ENCODE data around the gene FGD1. TPM values are rescaled to one million over a fixed set of nuclear protein-coding genes. Genes with fewer than 3 reads are reported as not detected.

Gene FGD1
- total and polyA plus RNA-seq, 2 experiments from 2014 or later, result 11.8 to 24.9 TPM

GRCh38 chrX:54449929-54450328, 46.1 kb downstream of the FGD1 start:
- Histone ChIP-seq H3K36me3 (ENCODE audit: insufficient read depth) (no peaks in the 10 kb centered on the region), H4K20me1 (replicated peaks; ENCODE audit: insufficient read depth) (no peaks in the 10 kb centered on the region), H3F3A (replicated peaks; ENCODE audit: low read depth) (no peaks in the 10 kb centered on the region), H3K9me2 (ENCODE audit: insufficient read depth) (no peaks in the 10 kb centered on the region), H3K27ac (ENCODE audit: low read depth) (no peak overlapping the region), H3K4me3 (no peak overlapping the region), H3K4me2 (no peak overlapping the region), H3K27me3 (ENCODE audit: insufficient read depth) (no peaks in the 10 kb centered on the region), H2AFZ (no peak overlapping the region), H3K79me2 (replicated peaks; ENCODE audit: insufficient read depth) (no peaks in the 10 kb centered on the region), H3K4me1 (ENCODE audit: insufficient read depth) (peaks cover 7% of the 10 kb centered on the region; the same call in 1 of the 2 replicates)
- H3K27me3 Mint-ChIP-seq (ENCODE audit: insufficient read depth, low read depth, poor library complexity), result peaks cover 4% of the 10 kb centered on the region
- DNase-seq (ENCODE audit: low spot score), result no peak
- H3K27ac Mint-ChIP-seq, result no peak overlapping the region
- H3K9me3 Mint-ChIP-seq, result no peaks in the 10 kb centered on the region
- peaks cover 7% of the 10 kb centered on the region for H3K4me1 Mint-ChIP-seq
- H3K36me3 Mint-ChIP-seq (ENCODE audit: low read depth), result peaks cover 33% of the 10 kb centered on the region
- TF ChIP-seq STAT1 (IDR thresholded peaks at IDR 0.05; ENCODE audit: unreplicated experiment), result no peak
- TF ChIP-seq POLR2AphosphoS5 (IDR thresholded peaks at IDR 0.05; ENCODE audit: low read depth), result no peak
- TF ChIP-seq CTCF (conservative IDR thresholded peaks at IDR 0.05; ENCODE audit: low read depth in 2 of 2), result no peak
- TF ChIP-seq JUNB (IDR thresholded peaks at IDR 0.05; ENCODE audit: unreplicated experiment), result no peak
- no peak for TF ChIP-seq NANOG (IDR thresholded peaks at IDR 0.05; ENCODE audit: borderline replicate concordance)
- TF ChIP-seq, protein P1, sequence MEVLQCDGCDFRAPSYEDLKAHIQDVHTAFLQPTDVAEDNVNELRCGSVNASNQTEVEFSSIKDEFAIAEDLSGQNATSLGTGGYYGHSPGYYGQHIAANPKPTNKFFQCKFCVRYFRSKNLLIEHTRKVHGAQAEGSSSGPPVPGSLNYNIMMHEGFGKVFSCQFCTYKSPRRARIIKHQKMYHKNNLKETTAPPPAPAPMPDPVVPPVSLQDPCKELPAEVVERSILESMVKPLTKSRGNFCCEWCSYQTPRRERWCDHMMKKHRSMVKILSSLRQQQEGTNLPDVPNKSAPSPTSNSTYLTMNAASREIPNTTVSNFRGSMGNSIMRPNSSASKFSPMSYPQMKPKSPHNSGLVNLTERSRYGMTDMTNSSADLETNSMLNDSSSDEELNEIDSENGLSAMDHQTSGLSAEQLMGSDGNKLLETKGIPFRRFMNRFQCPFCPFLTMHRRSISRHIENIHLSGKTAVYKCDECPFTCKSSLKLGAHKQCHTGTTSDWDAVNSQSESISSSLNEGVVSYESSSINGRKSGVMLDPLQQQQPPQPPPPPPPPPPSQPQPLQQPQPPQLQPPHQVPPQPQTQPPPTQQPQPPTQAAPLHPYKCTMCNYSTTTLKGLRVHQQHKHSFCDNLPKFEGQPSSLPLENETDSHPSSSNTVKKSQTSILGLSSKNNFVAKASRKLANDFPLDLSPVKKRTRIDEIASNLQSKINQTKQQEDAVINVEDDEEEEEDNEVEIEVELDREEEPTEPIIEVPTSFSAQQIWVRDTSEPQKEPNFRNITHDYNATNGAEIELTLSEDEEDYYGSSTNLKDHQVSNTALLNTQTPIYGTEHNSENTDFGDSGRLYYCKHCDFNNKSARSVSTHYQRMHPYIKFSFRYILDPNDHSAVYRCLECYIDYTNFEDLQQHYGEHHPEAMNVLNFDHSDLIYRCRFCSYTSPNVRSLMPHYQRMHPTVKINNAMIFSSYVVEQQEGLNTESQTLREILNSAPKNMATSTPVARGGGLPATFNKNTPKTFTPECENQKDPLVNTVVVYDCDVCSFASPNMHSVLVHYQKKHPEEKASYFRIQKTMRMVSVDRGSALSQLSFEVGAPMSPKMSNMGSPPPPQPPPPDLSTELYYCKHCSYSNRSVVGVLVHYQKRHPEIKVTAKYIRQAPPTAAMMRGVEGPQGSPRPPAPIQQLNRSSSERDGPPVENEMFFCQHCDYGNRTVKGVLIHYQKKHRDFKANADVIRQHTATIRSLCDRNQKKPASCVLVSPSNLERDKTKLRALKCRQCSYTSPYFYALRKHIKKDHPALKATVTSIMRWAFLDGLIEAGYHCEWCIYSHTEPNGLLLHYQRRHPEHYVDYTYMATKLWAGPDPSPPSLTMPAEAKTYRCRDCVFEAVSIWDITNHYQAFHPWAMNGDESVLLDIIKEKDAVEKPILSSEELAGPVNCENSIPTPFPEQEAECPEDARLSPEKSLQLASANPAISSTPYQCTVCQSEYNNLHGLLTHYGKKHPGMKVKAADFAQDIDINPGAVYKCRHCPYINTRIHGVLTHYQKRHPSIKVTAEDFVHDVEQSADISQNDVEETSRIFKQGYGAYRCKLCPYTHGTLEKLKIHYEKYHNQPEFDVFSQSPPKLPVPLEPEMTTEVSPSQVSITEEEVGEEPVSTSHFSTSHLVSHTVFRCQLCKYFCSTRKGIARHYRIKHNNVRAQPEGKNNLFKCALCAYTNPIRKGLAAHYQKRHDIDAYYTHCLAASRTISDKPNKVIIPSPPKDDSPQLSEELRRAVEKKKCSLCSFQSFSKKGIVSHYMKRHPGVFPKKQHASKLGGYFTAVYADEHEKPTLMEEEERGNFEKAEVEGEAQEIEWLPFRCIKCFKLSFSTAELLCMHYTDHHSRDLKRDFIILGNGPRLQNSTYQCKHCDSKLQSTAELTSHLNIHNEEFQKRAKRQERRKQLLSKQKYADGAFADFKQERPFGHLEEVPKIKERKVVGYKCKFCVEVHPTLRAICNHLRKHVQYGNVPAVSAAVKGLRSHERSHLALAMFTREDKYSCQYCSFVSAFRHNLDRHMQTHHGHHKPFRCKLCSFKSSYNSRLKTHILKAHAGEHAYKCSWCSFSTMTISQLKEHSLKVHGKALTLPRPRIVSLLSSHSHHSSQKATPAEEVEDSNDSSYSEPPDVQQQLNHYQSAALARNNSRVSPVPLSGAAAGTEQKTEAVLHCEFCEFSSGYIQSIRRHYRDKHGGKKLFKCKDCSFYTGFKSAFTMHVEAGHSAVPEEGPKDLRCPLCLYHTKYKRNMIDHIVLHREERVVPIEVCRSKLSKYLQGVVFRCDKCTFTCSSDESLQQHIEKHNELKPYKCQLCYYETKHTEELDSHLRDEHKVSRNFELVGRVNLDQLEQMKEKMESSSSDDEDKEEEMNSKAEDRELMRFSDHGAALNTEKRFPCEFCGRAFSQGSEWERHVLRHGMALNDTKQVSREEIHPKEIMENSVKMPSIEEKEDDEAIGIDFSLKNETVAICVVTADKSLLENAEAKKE (CRISPR knock-in tag; IDR thresholded peaks at IDR 0.05), result no peak
- TF ChIP-seq ZNF114 (CRISPR knock-in tag; IDR thresholded peaks at IDR 0.05), result no peak
- no peak for TF ChIP-seq ZNF331 (CRISPR knock-in tag; IDR thresholded peaks at IDR 0.05; ENCODE audit: low read depth)
- TF ChIP-seq EZH2phosphoT487 (IDR thresholded peaks at IDR 0.05; ENCODE audit: unreplicated experiment), result no peak
- TF ChIP-seq, protein P2, sequence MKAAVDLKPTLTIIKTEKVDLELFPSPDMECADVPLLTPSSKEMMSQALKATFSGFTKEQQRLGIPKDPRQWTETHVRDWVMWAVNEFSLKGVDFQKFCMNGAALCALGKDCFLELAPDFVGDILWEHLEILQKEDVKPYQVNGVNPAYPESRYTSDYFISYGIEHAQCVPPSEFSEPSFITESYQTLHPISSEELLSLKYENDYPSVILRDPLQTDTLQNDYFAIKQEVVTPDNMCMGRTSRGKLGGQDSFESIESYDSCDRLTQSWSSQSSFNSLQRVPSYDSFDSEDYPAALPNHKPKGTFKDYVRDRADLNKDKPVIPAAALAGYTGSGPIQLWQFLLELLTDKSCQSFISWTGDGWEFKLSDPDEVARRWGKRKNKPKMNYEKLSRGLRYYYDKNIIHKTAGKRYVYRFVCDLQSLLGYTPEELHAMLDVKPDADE (IDR thresholded peaks at IDR 0.05), result no peak
- TF ChIP-seq EZH2 (IDR thresholded peaks at IDR 0.05; ENCODE audit: low read depth, unreplicated experiment), result no peak
- no peak for TF ChIP-seq CREB1 (CRISPR knock-in tag; IDR thresholded peaks at IDR 0.05; ENCODE audit: low read depth)
- TF ChIP-seq, protein P3, sequence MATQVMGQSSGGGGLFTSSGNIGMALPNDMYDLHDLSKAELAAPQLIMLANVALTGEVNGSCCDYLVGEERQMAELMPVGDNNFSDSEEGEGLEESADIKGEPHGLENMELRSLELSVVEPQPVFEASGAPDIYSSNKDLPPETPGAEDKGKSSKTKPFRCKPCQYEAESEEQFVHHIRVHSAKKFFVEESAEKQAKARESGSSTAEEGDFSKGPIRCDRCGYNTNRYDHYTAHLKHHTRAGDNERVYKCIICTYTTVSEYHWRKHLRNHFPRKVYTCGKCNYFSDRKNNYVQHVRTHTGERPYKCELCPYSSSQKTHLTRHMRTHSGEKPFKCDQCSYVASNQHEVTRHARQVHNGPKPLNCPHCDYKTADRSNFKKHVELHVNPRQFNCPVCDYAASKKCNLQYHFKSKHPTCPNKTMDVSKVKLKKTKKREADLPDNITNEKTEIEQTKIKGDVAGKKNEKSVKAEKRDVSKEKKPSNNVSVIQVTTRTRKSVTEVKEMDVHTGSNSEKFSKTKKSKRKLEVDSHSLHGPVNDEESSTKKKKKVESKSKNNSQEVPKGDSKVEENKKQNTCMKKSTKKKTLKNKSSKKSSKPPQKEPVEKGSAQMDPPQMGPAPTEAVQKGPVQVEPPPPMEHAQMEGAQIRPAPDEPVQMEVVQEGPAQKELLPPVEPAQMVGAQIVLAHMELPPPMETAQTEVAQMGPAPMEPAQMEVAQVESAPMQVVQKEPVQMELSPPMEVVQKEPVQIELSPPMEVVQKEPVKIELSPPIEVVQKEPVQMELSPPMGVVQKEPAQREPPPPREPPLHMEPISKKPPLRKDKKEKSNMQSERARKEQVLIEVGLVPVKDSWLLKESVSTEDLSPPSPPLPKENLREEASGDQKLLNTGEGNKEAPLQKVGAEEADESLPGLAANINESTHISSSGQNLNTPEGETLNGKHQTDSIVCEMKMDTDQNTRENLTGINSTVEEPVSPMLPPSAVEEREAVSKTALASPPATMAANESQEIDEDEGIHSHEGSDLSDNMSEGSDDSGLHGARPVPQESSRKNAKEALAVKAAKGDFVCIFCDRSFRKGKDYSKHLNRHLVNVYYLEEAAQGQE (IDR thresholded peaks at IDR 0.05; ENCODE audit: unreplicated experiment), result no peak
- H3K4me3 Mint-ChIP-seq, result no peak overlapping the region
- no peak for ATAC-seq

Data from GM23338 (cell line).